Cardiac fibroblast (primary cell): Measurements from ENCODE around the gene MYH9.

ENCODE experiments used
- DNase-seq, 2 donors: peaks; one replicate each; pipeline versions ENCODE4 v3.0.0 to v3.0.0-alpha.2; 2010; ENCODE audit warnings: low read depth in 2 of 2
- H3K4me3 ChIP-seq, 2 donors: replicated peaks in 1 of 2; 1 replicate in 1 of 2; 2 replicates in 1 of 2; pipeline ENCODE4 v1.5.1; 2011; ENCODE audit warnings: low read depth in 2 of 2, low read length in 2 of 2, mild to moderate bottlenecking in 2 of 2, moderate library complexity in 1 of 2
- CTCF ChIP-seq: IDR thresholded peaks from one replicate; pipeline ENCODE4 v1.5.1; 2011; ENCODE audit warnings: low read depth, mild to moderate bottlenecking, low read length, inconsistent platforms

MYH9 gene

GRCh38 chr22:36375071-36375980 is 12.4 kb downstream of the MYH9 start:
- DNase-seq = peak in 1 of 2 donors; percentile 49
- no peak for TF ChIP-seq CTCF
- H3K4me3 ChIP-seq = no peak overlapping the region

- peak in 1 of 2 donors; percentile 93 for DNase-seq
- no peak overlapping the region for H3K4me3 ChIP-seq
- no peak for TF ChIP-seq CTCF
Observed at GRCh38 chr22:36374603-36375024, 13.2 kb downstream of the MYH9 start.

GRCh38 chr22:36373258-36373579 is 14.5 kb downstream of the MYH9 start:
- no peak for TF ChIP-seq CTCF
- peak in 1 of 2 donors; percentile 32 for DNase-seq

GRCh38 chr22:36371920-36372319 is 15.8 kb downstream of the MYH9 start:
- no peak for TF ChIP-seq CTCF
- no peak overlapping the region for H3K4me3 ChIP-seq
- peak in 1 of 2 donors; percentile 17 for DNase-seq

More at GRCh38 chr22:36373258-36373579, 14.5 kb downstream of the MYH9 start:
- H3K4me3 ChIP-seq = no peak overlapping the region

GRCh38 chr22:36369922-36370791 is 17.6 kb downstream of the MYH9 start:
- no peak for TF ChIP-seq CTCF
- H3K4me3 ChIP-seq = no peak overlapping the region
- DNase-seq = peak; percentile 74 to 75

DNA sequence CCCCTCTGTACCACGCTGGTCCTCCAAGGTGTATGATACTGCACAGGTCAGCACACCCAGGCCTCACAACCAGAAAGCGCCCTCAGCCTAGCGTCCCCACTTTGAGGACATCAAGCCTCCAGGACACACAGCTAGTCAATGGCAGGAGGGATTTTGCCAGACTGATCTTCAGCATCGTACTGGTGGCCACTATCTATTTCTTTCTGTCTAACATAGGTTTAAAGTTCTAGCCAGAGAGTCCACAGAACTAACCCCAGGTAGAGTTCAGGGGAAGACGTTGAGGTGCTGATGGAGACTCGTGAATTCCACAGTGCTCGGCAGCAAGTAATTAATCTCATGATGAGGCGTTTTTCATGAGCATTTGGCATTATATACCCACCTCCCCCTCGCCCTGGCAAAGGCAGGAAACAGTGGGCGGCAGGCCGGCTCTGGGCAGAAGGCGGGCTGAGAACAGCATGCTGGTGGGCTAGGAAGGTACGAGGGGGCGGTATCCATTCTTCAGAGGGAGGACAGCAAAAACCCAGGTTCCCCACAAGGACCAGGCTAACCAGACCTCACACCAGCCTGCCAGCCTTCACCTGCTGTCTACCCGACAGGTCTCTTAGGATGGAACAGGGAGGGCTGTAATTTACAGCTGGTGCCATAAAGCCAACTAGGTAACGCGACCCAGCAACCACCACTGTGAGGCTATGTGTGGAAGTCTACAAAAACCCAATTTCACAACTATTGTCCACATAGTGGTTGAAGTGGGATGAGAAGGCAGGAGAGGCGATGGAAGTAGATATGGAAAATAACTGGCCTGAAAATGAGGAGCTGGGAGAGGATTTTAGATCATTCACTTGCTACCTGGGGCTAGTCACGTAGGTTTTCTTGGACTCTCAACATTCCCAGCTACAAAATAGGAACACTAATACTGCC is 18.5 kb downstream of the MYH9 start:
- peak in 1 of 2 donors; percentile 42 for DNase-seq
- H3K4me3 ChIP-seq = peak overlapping the region in 1 of 2 donors; percentile 7
- no peak for TF ChIP-seq CTCF
